ENCODE measurements around the gene GLOD5. TPM values are rescaled to one million over a fixed set of nuclear protein-coding genes. Genes with fewer than 3 reads are reported as not detected.

Gene GLOD5
- total and polyA plus RNA-seq, 2 of the 8 experiments (the other 6 are each of a cell fraction or from before 2014, with no cell fraction given): 0.18 TPM; not detected in 1

DNA sequence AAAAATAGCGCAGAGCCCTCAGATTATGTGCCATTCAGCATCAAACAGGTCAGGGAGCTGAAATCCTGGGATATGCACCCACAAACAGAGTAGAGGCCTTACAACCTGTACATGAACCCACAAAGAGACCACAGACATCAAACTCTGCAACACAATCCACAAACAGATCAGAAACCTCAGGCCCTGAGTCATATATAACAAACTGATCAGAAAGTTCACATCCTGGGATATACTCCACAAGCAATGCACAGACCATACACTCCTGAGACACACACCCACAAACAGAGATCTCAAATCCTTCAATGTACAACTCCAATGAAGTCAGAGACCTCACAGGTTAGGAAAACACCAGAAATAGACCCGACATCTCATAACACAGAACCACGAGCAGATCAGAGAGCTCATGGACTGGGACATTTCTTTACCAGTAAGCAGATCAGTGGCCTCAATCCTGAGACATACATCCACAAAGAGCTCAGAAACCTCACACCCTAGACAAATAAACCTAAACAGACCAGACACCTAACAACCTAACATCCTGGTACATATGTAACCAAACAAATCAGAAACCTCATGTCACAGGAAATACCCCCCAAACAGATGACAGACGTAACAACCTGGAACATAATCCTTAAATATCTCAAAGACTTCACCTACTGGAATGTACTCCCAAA is 40.8 kb upstream of the GLOD5 start:
- Histone ChIP-seq H2BK20ac (ENCODE audit: low read length) (no peak overlapping the region), H3K4me3 (ENCODE audit: extremely low read depth in 1 of 4, insufficient read depth in 2 of 4, low read depth in 3 of 4, low read length in 4 of 4) (no peak overlapping the region), H3K27ac (ENCODE audit: low read depth, low read length) (no peak overlapping the region), H3K9me3 (ENCODE audit: insufficient read depth in 2 of 2, low read depth in 1 of 2, low read length in 1 of 2) (no peaks in the 10 kb centered on the region), H3K27me3 (replicated peaks in 1 of 4; ENCODE audit: control insufficient read depth in 3 of 4, extremely low read depth in 1 of 4, insufficient read depth in 3 of 4, low read length in 3 of 4) (no peaks in the 10 kb centered on the region; a peak in 1 of 7 replicates), H2BK12ac (ENCODE audit: low read depth, low read length) (no peak overlapping the region), H3K23ac (ENCODE audit: insufficient read length) (no peak overlapping the region), H2AK5ac (ENCODE audit: low read depth, low read length) (no peak overlapping the region), H3K18ac (ENCODE audit: extremely low read depth, low read length) (no peak overlapping the region), H3K56ac (replicated peaks; ENCODE audit: insufficient read length, low read depth, low read length) (no peak overlapping the region), H3K79me2 (ENCODE audit: control insufficient read depth in 1 of 2, insufficient read depth in 2 of 2, low read length in 2 of 2) (no peaks in the 10 kb centered on the region), H2BK5ac (ENCODE audit: low read depth, low read length) (no peak overlapping the region), H3K79me1 (ENCODE audit: low read depth, low read length) (no peaks in the 10 kb centered on the region), H4K20me1 (replicated peaks in 1 of 2; ENCODE audit: control insufficient read depth in 1 of 2, insufficient read depth in 2 of 2, low read length in 2 of 2) (no peaks in the 10 kb centered on the region), H3K4me1 (replicated peaks in 1 of 4; ENCODE audit: control insufficient read depth in 3 of 4, insufficient read depth in 4 of 4, low read length in 3 of 4) (no peaks in the 10 kb centered on the region), H3K23me2 (ENCODE audit: low read depth, low read length) (no peaks in the 10 kb centered on the region), H2AFZ (ENCODE audit: low read length) (no peak overlapping the region), H4K91ac (replicated peaks; ENCODE audit: insufficient read length, low read length) (no peak overlapping the region), H3K4me2 (ENCODE audit: insufficient read depth in 1 of 2, low read depth in 2 of 2, low read length in 2 of 2) (no peak overlapping the region), H3K4ac (replicated peaks; ENCODE audit: insufficient read length, low read depth, low read length) (no peak overlapping the region), H4K5ac (ENCODE audit: insufficient read length, low read depth, low read length) (no peak overlapping the region), H2BK120ac (replicated peaks; ENCODE audit: low read depth, low read length) (no peak overlapping the region), H4K8ac (ENCODE audit: extremely low read depth, insufficient read depth, low read length) (no peak overlapping the region), H2BK15ac (ENCODE audit: low read length) (no peak overlapping the region), H3K9ac (replicated peaks in 1 of 4; ENCODE audit: extremely low read depth in 1 of 4, low read depth in 3 of 4, low read length in 3 of 4) (no peak overlapping the region), H3K36me3 (ENCODE audit: control insufficient read depth in 2 of 4, insufficient read depth in 4 of 4, low read length in 3 of 4) (no peaks in the 10 kb centered on the region), H3K14ac (ENCODE audit: insufficient read length) (no peak overlapping the region)
- no peak for DNase-seq (ENCODE audit: low read depth in 1 of 2, low spot score in 2 of 2)
- 90% methylated on average over 3 of the region's 4 CpGs; no CpG with 5 or more reads in 1 of the 2 experiments for WGBS, 2 experiments (ENCODE audit: extremely low coverage in 1 of 2, insufficient coverage in 1 of 2, insufficient read length in 1 of 2, insufficient replicate concordance in 2 of 2, low coverage in 1 of 2, low lambda C conversion rate in 2 of 2, missing lambda C conversion rate in 1 of 2)
- ChIA-PET CTCF (ENCODE audit: partially characterized antibody) (no interaction called here), POLR2A (ENCODE audit: partially characterized antibody) (interaction anchor here (1.2 kb wide), 1 partner anchor 10 kb away, joined by 5 read pairs; no protein-coding TSS in a partner anchor)
- FAIRE-seq: no peak
- no peak for TF ChIP-seq NANOG (IDR thresholded peaks at IDR 0.05; ENCODE audit: insufficient read depth, low read depth, low read length, poor library complexity, severe bottlenecking)
- TF ChIP-seq RAD21 (IDR thresholded peaks at IDR 0.05 in 1 of 2, conservative IDR thresholded peaks at IDR 0.05 in 1 of 2; ENCODE audit: low read depth in 2 of 2, low read length in 2 of 2): no peak
- no peak for TF ChIP-seq FOSL1 (IDR thresholded peaks at IDR 0.05; ENCODE audit: insufficient read depth, low read depth, low read length)
- TF ChIP-seq MAX (IDR thresholded peaks at IDR 0.05): no peak
- TF ChIP-seq EP300 (IDR thresholded peaks at IDR 0.05; ENCODE audit: borderline replicate concordance in 1 of 2, low read depth in 2 of 2, low read length in 2 of 2): no peak
- TF ChIP-seq CBX8 (IDR thresholded peaks at IDR 0.05; ENCODE audit: borderline replicate concordance, low read depth, low read length): no peak
- TF ChIP-seq, protein P1, sequence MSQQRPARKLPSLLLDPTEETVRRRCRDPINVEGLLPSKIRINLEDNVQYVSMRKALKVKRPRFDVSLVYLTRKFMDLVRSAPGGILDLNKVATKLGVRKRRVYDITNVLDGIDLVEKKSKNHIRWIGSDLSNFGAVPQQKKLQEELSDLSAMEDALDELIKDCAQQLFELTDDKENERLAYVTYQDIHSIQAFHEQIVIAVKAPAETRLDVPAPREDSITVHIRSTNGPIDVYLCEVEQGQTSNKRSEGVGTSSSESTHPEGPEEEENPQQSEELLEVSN (IDR thresholded peaks at IDR 0.05): no peak
- TF ChIP-seq SP1 (IDR thresholded peaks at IDR 0.05; ENCODE audit: low read depth, low read length): no peak
- TF ChIP-seq BCL11A (IDR thresholded peaks at IDR 0.05; ENCODE audit: low read depth in 2 of 2, low read length in 2 of 2): no peak
- TF ChIP-seq SP4 (IDR thresholded peaks at IDR 0.05; ENCODE audit: low read length): no peak
- TF ChIP-seq SRF (IDR thresholded peaks at IDR 0.05; ENCODE audit: low read depth, low read length): no peak
- TF ChIP-seq CHD1 (IDR thresholded peaks at IDR 0.05; ENCODE audit: low read depth, low read length): no peak

Data from H1 (cell line).